ENCODE data around the gene ROR1. TPM values are rescaled to one million over a fixed set of nuclear protein-coding genes. Genes with fewer than 3 reads are reported as not detected.

The ROR1 gene
- total and polyA plus RNA-seq, 2 of the 4 experiments (the other 2 are of a cell fraction): 4.4 to 10.0 TPM

DNA sequence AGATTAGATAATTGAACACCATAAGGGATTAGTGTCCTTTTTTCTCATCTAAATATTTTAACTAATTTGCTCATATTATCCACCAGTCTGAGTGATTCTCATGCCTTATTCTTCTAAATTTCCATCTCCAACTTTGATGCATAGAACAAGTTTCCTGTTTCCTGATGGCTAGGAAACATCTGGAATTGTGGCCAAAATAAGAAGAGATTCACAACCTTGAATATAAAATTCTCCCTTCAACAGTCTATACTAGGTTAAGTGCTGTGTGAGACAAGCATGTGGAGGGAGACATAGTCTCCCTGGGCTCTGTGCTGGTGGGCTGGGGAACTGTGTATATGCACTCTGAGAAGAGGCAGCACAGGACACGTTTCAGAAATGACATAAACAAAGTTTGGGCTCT is 21.6 kb upstream of the ROR1 start:
- no peak overlapping the region for H4K91ac ChIP-seq (ENCODE audit: insufficient read depth, low read depth, low read length)
- in situ Hi-C loops (cut with MboI; ENCODE audit: low sequenced_read_pairs): no loop called here
- H4K20me1 ChIP-seq (ENCODE audit: insufficient read depth, low read length): no peaks in the 10 kb centered on the region
- CTCF ChIA-PET: interaction anchor here (1.1 kb wide), 1 partner anchor 21 kb away, joined by 3 read pairs; no protein-coding TSS in a partner anchor
- no peak overlapping the region for H3K9ac ChIP-seq (ENCODE audit: low read depth, low read length)
- dilution Hi-C loops (cut with HindIII; ENCODE audit: low sequenced_read_pairs, unreplicated experiment): no loop called here
- H3K4ac ChIP-seq (ENCODE audit: low read depth, low read length): no peak overlapping the region
- no peak overlapping the region for H3K27ac ChIP-seq (ENCODE audit: insufficient read depth, low read length)
- no peaks in the 10 kb centered on the region for H3K79me1 ChIP-seq (ENCODE audit: low read depth in 1 of 2, low read length in 2 of 2)
- no peak overlapping the region for H3K56ac ChIP-seq (ENCODE audit: extremely low read depth, insufficient read depth, low read length)
- intact Hi-C loops (cut with micrococcal nuclease): no loop called here
- no peak overlapping the region for H4K5ac ChIP-seq (ENCODE audit: low read depth, low read length)
- H4K8ac ChIP-seq (ENCODE audit: low read depth in 2 of 2, low read length in 2 of 2): no peak overlapping the region
- peaks cover 3% of the 10 kb centered on the region; the same call in 1 of the 2 replicates for H3K4me1 ChIP-seq (ENCODE audit: control insufficient read depth, insufficient read depth, low read length)
- H3K14ac ChIP-seq (replicated peaks; ENCODE audit: low read depth, low read length): no peak overlapping the region
- no peak overlapping the region for H2AFZ ChIP-seq (replicated peaks; ENCODE audit: low read length, poor library complexity)
- no peak for TF ChIP-seq POLR2A (IDR thresholded peaks at IDR 0.05; ENCODE audit: low read depth, low read length)
- no peak for TF ChIP-seq MAZ (IDR thresholded peaks at IDR 0.05; ENCODE audit: borderline replicate concordance, low read depth, low read length)
- TF ChIP-seq MXI1 (IDR thresholded peaks at IDR 0.05; ENCODE audit: borderline replicate concordance, low read depth, low read length): no peak
- TF ChIP-seq BHLHE40 (IDR thresholded peaks at IDR 0.05; ENCODE audit: low read depth, low read length): no peak
- TF ChIP-seq RFX5 (IDR thresholded peaks at IDR 0.05; ENCODE audit: low read depth, low read length): no peak
- no peak for TF ChIP-seq SMC3 (IDR thresholded peaks at IDR 0.05; ENCODE audit: low read depth, low read length)
- no peak for TF ChIP-seq CHD1 (IDR thresholded peaks at IDR 0.05; ENCODE audit: low read depth, low read length)
- TF ChIP-seq FOS (IDR thresholded peaks at IDR 0.05; ENCODE audit: low read depth, low read length): no peak
- no peak for TF ChIP-seq CEBPB (IDR thresholded peaks at IDR 0.05; ENCODE audit: low read depth, low read length)
- no peak overlapping the region for H3K23ac ChIP-seq (ENCODE audit: low read depth, low read length)
- H3K18ac ChIP-seq (ENCODE audit: low read depth, low read length): no peak overlapping the region
- H3K9me1 ChIP-seq (ENCODE audit: insufficient read depth, low read length): peaks cover 2% of the 10 kb centered on the region; the same call in 1 of the 2 replicates
- no peak overlapping the region for H3K4me3 ChIP-seq (ENCODE audit: insufficient read depth, low read depth, low read length)
- H2BK120ac ChIP-seq (ENCODE audit: low read depth, low read length): no peak overlapping the region
- H3K27me3 ChIP-seq (ENCODE audit: control insufficient read depth, insufficient read depth, low read length): peaks cover 7% of the 10 kb centered on the region
- H2AK9ac ChIP-seq (replicated peaks; ENCODE audit: low read depth, low read length, poor library complexity): no peak overlapping the region
- no peaks in the 10 kb centered on the region for H3K36me3 ChIP-seq (ENCODE audit: control insufficient read depth, insufficient read depth, low read length)
- no peak overlapping the region for H3K4me2 ChIP-seq (ENCODE audit: low read depth, low read length)
- H2BK5ac ChIP-seq (ENCODE audit: low read depth, low read length, poor library complexity, severe bottlenecking): no peak overlapping the region
- no peak overlapping the region for H2AK5ac ChIP-seq (ENCODE audit: low read depth, low read length)
- POLR2A ChIA-PET (ENCODE audit: unreplicated experiment): no interaction called here
- ATAC-seq (ENCODE audit: low read depth) (no peak), DNase-seq (no peak)
- no TSS peak for BruUV-seq (replicated peaks)
- WGBS, 2 experiments (ENCODE audit: extremely low coverage in 2 of 2, insufficient read length in 1 of 2): no CpG with 5 or more reads among the region's 1 CpG
- H2BK20ac ChIP-seq (ENCODE audit: low read depth, low read length): no peak overlapping the region
- H2BK15ac ChIP-seq (ENCODE audit: low read depth, low read length): no peak overlapping the region
- H3K9me3 ChIP-seq (ENCODE audit: control insufficient read depth, insufficient read depth, low read length): no peaks in the 10 kb centered on the region
